ENCODE data around the gene KIF3B. TPM values are rescaled to one million over a fixed set of nuclear protein-coding genes. Genes with fewer than 3 reads are reported as not detected.
"Not testable (repeated sequence)": the region's sequence is repeated elsewhere in the genome, so short reads cannot be mapped to it uniquely, and the experiment has no call there.

The KIF3B gene
- total RNA-seq, 4 donors from 2014 or later: 21.4 to 29.0 (median 24.4) TPM

- peaks cover 0 to 13% of the 10 kb centered on the region in 2 donors for H3K36me3 ChIP-seq
- H3K4me3 ChIP-seq: no peak overlapping the region
- no peak for ATAC-seq
- WGBS, 2 donors (ENCODE audit: low coverage in 1 of 2): 84 to 86% methylated on average over 3 to 5 of the region's 11 CpGs
- no peak overlapping the region for H3K27ac ChIP-seq
- no peaks in the 10 kb centered on the region for H3K27me3 ChIP-seq
- TF ChIP-seq POLR2AphosphoS5 (IDR thresholded peaks at IDR 0.05) (no peak), POLR2A (IDR thresholded peaks at IDR 0.05) (no peak), EP300 (IDR thresholded peaks at IDR 0.05) (no peak)
- TF ChIP-seq, protein P1, sequence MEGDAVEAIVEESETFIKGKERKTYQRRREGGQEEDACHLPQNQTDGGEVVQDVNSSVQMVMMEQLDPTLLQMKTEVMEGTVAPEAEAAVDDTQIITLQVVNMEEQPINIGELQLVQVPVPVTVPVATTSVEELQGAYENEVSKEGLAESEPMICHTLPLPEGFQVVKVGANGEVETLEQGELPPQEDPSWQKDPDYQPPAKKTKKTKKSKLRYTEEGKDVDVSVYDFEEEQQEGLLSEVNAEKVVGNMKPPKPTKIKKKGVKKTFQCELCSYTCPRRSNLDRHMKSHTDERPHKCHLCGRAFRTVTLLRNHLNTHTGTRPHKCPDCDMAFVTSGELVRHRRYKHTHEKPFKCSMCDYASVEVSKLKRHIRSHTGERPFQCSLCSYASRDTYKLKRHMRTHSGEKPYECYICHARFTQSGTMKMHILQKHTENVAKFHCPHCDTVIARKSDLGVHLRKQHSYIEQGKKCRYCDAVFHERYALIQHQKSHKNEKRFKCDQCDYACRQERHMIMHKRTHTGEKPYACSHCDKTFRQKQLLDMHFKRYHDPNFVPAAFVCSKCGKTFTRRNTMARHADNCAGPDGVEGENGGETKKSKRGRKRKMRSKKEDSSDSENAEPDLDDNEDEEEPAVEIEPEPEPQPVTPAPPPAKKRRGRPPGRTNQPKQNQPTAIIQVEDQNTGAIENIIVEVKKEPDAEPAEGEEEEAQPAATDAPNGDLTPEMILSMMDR (IDR thresholded peaks at IDR 0.05): no peak
- no peaks in the 10 kb centered on the region for H3K9me3 ChIP-seq
- H3K4me1 ChIP-seq: no peaks in the 10 kb centered on the region
Measured at GRCh38 chr20:32337937-32338661, 60.6 kb downstream of the KIF3B start.

DNA sequence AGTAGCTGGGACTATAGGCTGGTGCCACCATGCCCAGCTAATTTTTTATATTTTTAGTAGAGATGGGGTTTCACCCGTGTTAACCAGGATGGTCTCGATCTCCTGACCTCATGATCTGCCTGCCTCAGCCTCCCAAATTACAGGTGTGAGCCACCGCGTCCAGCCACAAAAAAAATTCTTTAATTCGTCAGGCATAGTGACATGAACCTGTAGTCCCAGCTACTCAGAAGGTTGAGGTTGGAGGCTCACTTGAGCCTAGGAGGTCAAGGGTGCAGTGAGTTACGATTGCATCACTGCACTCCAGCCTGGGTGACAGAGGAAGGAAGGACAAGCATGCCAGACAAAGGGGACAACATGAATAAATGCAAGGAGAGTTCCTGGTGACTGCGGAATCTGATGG is 61.2 kb downstream of the KIF3B start:
- ATAC-seq: no peak
- TF ChIP-seq POLR2AphosphoS5 (IDR thresholded peaks at IDR 0.05) (no peak), POLR2A (IDR thresholded peaks at IDR 0.05) (no peak), EP300 (IDR thresholded peaks at IDR 0.05) (no peak)
- TF ChIP-seq, protein P1 (IDR thresholded peaks at IDR 0.05): no peak
- WGBS, 2 donors (ENCODE audit: low coverage in 1 of 2): 82 to 100% methylated on average over 2 to 7 of the region's 7 CpGs

GRCh38 chr20:32339116-32339515 is 61.7 kb downstream of the KIF3B start:
- H3K9me3 ChIP-seq: no peaks in the 10 kb centered on the region
- 86 to 100% methylated on average over 2 of the region's 2 CpGs for WGBS, 2 donors (ENCODE audit: low coverage in 1 of 2)
- H3K27me3 ChIP-seq: no peaks in the 10 kb centered on the region
- TF ChIP-seq EP300 (IDR thresholded peaks at IDR 0.05) (no peak), POLR2AphosphoS5 (IDR thresholded peaks at IDR 0.05) (no peak), POLR2A (IDR thresholded peaks at IDR 0.05) (no peak)
- TF ChIP-seq, protein P1 (IDR thresholded peaks at IDR 0.05): no peak
- ATAC-seq: no peak
- no peak overlapping the region for H3K27ac ChIP-seq
- H3K36me3 ChIP-seq: peaks cover 0 to 5% of the 10 kb centered on the region in 2 donors
- no peak overlapping the region for H3K4me3 ChIP-seq
- no peaks in the 10 kb centered on the region for H3K4me1 ChIP-seq

More for the DNA sequence above, 61.2 kb downstream of the KIF3B start:
- Histone ChIP-seq H3K4me3 (no peak overlapping the region), H3K27me3 (no peaks in the 10 kb centered on the region), H3K4me1 (no peaks in the 10 kb centered on the region), H3K9me3 (no peaks in the 10 kb centered on the region), H3K27ac (no peak overlapping the region), H3K36me3 (peaks cover 0 to 9% of the 10 kb centered on the region in 2 donors)

GRCh38 chr20:32341053-32341452 is 63.6 kb downstream of the KIF3B start:
- not testable (repeated sequence) for H3K27me3 ChIP-seq, H3K4me1 ChIP-seq, ATAC-seq, H3K9me3 ChIP-seq, H3K4me3 ChIP-seq, H3K27ac ChIP-seq, H3K36me3 ChIP-seq
- whole genome bisulfite sequencing, 2 donors (ENCODE audit: low coverage in 1 of 2): 89 to 100% methylated on average over 1 of the region's 2 CpGs

- no peaks in the 10 kb centered on the region for H3K36me3 ChIP-seq
- 66 to 83% methylated on average over 2 to 3 of the region's 3 CpGs for WGBS, 2 donors (ENCODE audit: low coverage in 1 of 2)
- no peaks in the 10 kb centered on the region for H3K9me3 ChIP-seq
- H3K27me3 ChIP-seq: no peaks in the 10 kb centered on the region
- TF ChIP-seq, protein P1 (IDR thresholded peaks at IDR 0.05): no peak
- TF ChIP-seq POLR2A (IDR thresholded peaks at IDR 0.05): no peak
- TF ChIP-seq EP300 (IDR thresholded peaks at IDR 0.05): no peak
- no peak for TF ChIP-seq POLR2AphosphoS5 (IDR thresholded peaks at IDR 0.05)
- ATAC-seq: no peak
- H3K27ac ChIP-seq: no peak overlapping the region
- H3K4me3 ChIP-seq: no peak overlapping the region
- peaks cover 0 to 10% (median 0%) of the 10 kb centered on the region in 3 donors for H3K4me1 ChIP-seq
Measured at GRCh38 chr20:32343439-32343838, 66.0 kb downstream of the KIF3B start.
